K562 (cell line): ENCODE results near the gene RNF145. TPM values are rescaled to one million over a fixed set of nuclear protein-coding genes. Genes with fewer than 3 reads are reported as not detected.

Experiments
- ATAC-seq: fragments of 200-7000 bp; cut with Tn5 transposase; 3 replicates; pipeline ENCODE4 v1.9.1; 2020; ENCODE audit warnings: moderate library complexity
- BruUV-seq: library from RNA; stranded (reverse); fragments of 400-500 nt; replicated peaks from 2 replicates; lab custom pipeline; 2021; lab: Mats Ljungman, UMichigan
- CTCF ChIA-PET: fragments of 300-600 bp; formaldehyde crosslinking; extraction: SDS; loops from one replicate; lab custom pipeline; 2021; ENCODE audit warnings: low intra/inter-chr PET ratio; lab: Yijun Ruan, JAX
- POLR2A ChIA-PET: fragments of 300-600, 350-650 bp; sonication (Branson Sonifier 250); formaldehyde crosslinking; extraction: SDS; loops from one replicate; lab custom pipeline; 2021; ENCODE audit warnings: antibody characterized with exemption, inconsistent platforms; lab: Yijun Ruan, JAX
- DNase-seq, 4 experiments: peaks; one replicate each; pipeline versions ENCODE4 v3.0.0 to v3.0.0-alpha.2; 2011 to 2018; ENCODE audit warnings: low spot score in 3 of 4, mixed read lengths in 3 of 4; ENCODE audit errors: extremely low read depth in 1 of 4
- FAIRE-seq: peaks from 2 replicates; lab custom pipeline; 2011; peaks lifted over from hg19 to GRCh38; lab: Jason Lieb, UNC
- H2AFZ ChIP-seq: 2 replicates; pipeline ENCODE4 v1.6.0; 2011; ENCODE audit warnings: low read depth, low read length, control low read depth, inconsistent platforms
- H3K27ac ChIP-seq: fragments of 200-600 bp; 3 replicates; pipeline ENCODE4 v1.8.0; 2011; ENCODE audit warnings: low read depth, mild to moderate bottlenecking, control low read depth, inconsistent platforms, low read length, moderate library complexity, mixed read lengths; ENCODE audit errors: extremely low read depth
- H3K27me3 ChIP-seq, 2 experiments: fragments of 300-600 bp in 1 of 2; 2 replicates in 1 of 2; 3 replicates in 1 of 2; pipeline versions ENCODE4 v1.6.0 to v1.8.0; 2011; ENCODE audit warnings: inconsistent platforms in 2 of 2, low read length in 2 of 2, mild to moderate bottlenecking in 1 of 2, mixed read lengths in 1 of 2, moderate library complexity in 1 of 2; ENCODE audit not compliant: control insufficient read depth in 2 of 2, insufficient read depth in 2 of 2
- H3K36me3 ChIP-seq: fragments of 300-600 bp; 3 replicates; pipeline ENCODE4 v1.8.0; 2011; ENCODE audit warnings: mild to moderate bottlenecking, low read length, inconsistent platforms; ENCODE audit not compliant: control insufficient read depth, insufficient read depth
- H3K4me1 ChIP-seq, 2 experiments: fragments of 200-600 bp in 1 of 2; replicated peaks in 1 of 2; 2 replicates in 1 of 2; 3 replicates in 1 of 2; pipeline versions ENCODE4 v1.5.1 to v1.8.0; 2011; ENCODE audit warnings: inconsistent platforms in 2 of 2, low read length in 2 of 2, mild to moderate bottlenecking in 1 of 2, mixed read lengths in 1 of 2, moderate library complexity in 1 of 2; ENCODE audit not compliant: control insufficient read depth in 2 of 2, insufficient read depth in 2 of 2
- H3K4me2 ChIP-seq: 2 replicates; pipeline ENCODE4 v1.6.1; 2011; ENCODE audit warnings: low read length, control low read depth, inconsistent platforms, mixed read lengths; ENCODE audit not compliant: insufficient read depth
- H3K4me3 ChIP-seq: fragments of 200-600 bp; sonication (generic), shearing (Covaris generic); 2 replicates; pipeline ENCODE4 v1.5.1; 2016; ENCODE audit warnings: control low read depth, inconsistent platforms
- H3K79me2 ChIP-seq: fragments of 200-600 bp; 3 replicates; pipeline ENCODE4 v1.8.0; 2011; ENCODE audit warnings: low read length, inconsistent platforms; ENCODE audit not compliant: control insufficient read depth, insufficient read depth
- H3K9ac ChIP-seq, 2 experiments: 2 replicates each; pipeline versions ENCODE4 v1.6.0 to v1.6.1; 2011; ENCODE audit warnings: low read depth in 2 of 2, low read length in 2 of 2, control low read depth in 1 of 2, inconsistent platforms in 1 of 2, mild to moderate bottlenecking in 1 of 2, mixed read lengths in 1 of 2; ENCODE audit not compliant: insufficient read depth in 1 of 2
- H3K9me1 ChIP-seq: one replicate; pipeline ENCODE4 v1.6.0; 2011; ENCODE audit warnings: inconsistent platforms, mild to moderate bottlenecking, low read length, moderate library complexity; ENCODE audit not compliant: control insufficient read depth, insufficient read depth
- H3K9me3 ChIP-seq: replicated peaks from 2 replicates; pipeline ENCODE4 v1.5.1; 2011; ENCODE audit warnings: low read depth, low read length, inconsistent platforms; ENCODE audit not compliant: control insufficient read depth, insufficient read depth
- H4K20me1 ChIP-seq: replicated peaks from 2 replicates; pipeline ENCODE4 v1.6.1; 2011; ENCODE audit warnings: low read length, inconsistent platforms, mixed read lengths; ENCODE audit not compliant: control insufficient read depth, insufficient read depth
- DPF2 ChIP-seq: fragments of 450-650 bp; IDR thresholded peaks from 2 replicates; pipeline ENCODE4 v1.6.1; 2016
- ELF2 ChIP-seq: fragments of 250-450 bp; sonication (Bioruptor Pico); IDR thresholded peaks from 2 replicates; pipeline ENCODE4 v1.5.0; 2021; ENCODE audit warnings: mild to moderate bottlenecking
- KDM2B ChIP-seq: fragments of 250-450 bp; sonication (Bioruptor Pico); IDR thresholded peaks from 2 replicates; pipeline ENCODE4 v1.8.0; 2021; ENCODE audit warnings: mild to moderate bottlenecking, moderate library complexity
- MAZ ChIP-seq, 2 experiments: fragments of 450-650 bp in 1 of 2; sonication (generic) in 1 of 2; formaldehyde crosslinking; IDR thresholded peaks in 1 of 2; conservative IDR thresholded peaks in 1 of 2; 2 replicates each; pipeline versions ENCODE4 v1.4.0 to v1.5.0; 2020; ENCODE audit warnings: mild to moderate bottlenecking in 1 of 2, missing genetic modification reagents in 1 of 2
- MECOM ChIP-seq: fragments of 250-450 bp; sonication (Bioruptor Pico); IDR thresholded peaks from 2 replicates; pipeline ENCODE4 v1.8.0; 2022; ENCODE audit warnings: inconsistent platforms
- NFIC ChIP-seq: fragments of 450-650 bp; IDR thresholded peaks from 2 replicates; pipeline ENCODE4 v1.6.1; 2017; ENCODE audit warnings: mild to moderate bottlenecking, inconsistent platforms
- POLR3A ChIP-seq: IDR thresholded peaks from 2 replicates; pipeline ENCODE4 v1.6.1; 2011; ENCODE audit warnings: borderline replicate concordance, mild to moderate bottlenecking, moderate library complexity; ENCODE audit not compliant: insufficient read length, insufficient read depth; ENCODE audit errors: extremely low read depth
- PRMT5 ChIP-seq: sonication (generic); formaldehyde crosslinking; IDR thresholded peaks from 2 replicates; pipeline ENCODE4 v1.5.0; 2020; ENCODE audit warnings: missing genetic modification reagents
- SIRT6 ChIP-seq: IDR thresholded peaks from one replicate; pipeline ENCODE4 v1.6.1; 2012; ENCODE audit warnings: low read depth, mild to moderate bottlenecking, control low read depth, inconsistent platforms, low read length, moderate library complexity
- SIX5 ChIP-seq, 2 experiments: IDR thresholded peaks; 2 replicates each; pipeline ENCODE4 v1.6.1; 2011; ENCODE audit warnings: low read length in 2 of 2, borderline replicate concordance in 1 of 2, low read depth in 1 of 2, mild to moderate bottlenecking in 1 of 2, moderate library complexity in 1 of 2; ENCODE audit not compliant: insufficient read depth in 1 of 2
- ZFP36 ChIP-seq: fragments of 150-350 bp; IDR thresholded peaks from 2 replicates; pipeline ENCODE4 v1.6.1; 2018; ENCODE audit warnings: low read length, low read depth; ENCODE audit not compliant: partially characterized antibody
- ZFX ChIP-seq: sonication (generic); formaldehyde crosslinking; IDR thresholded peaks from 2 replicates; pipeline ENCODE4 v1.8.0; 2022; ENCODE audit warnings: mild to moderate bottlenecking, missing genetic modification reagents, moderate library complexity
- ZNF134 ChIP-seq: fragments of 250-450 bp; sonication (Bioruptor Pico); conservative IDR thresholded peaks from 2 replicates; pipeline ENCODE4 v1.4.0; 2020
- WGBS: fragments of 100-300 bp; shearing (Covaris generic); methylation state at CpG from one replicate; pipeline ENCODE4 v1.1.6; 2016; ENCODE audit warnings: low coverage, mixed read lengths; ENCODE audit not compliant: insufficient coverage; ENCODE audit errors: missing lambda C conversion rate; 5-methylcytosine and 5-hydroxymethylcytosine counted together
- in situ Hi-C: fragments of 300-500 bp; cut with MboI; formaldehyde crosslinking; loops from 4 replicates; pipeline ENCODE4 v1.15.0; 2018; ENCODE audit warnings: inconsistent platforms, mixed read lengths
- intact Hi-C: fragments of 100-400 bp; cut with micrococcal nuclease; formaldehyde crosslinking; loops from 2 replicates; pipeline ENCODE4 v1.14.2; 2022
- polyA plus RNA-seq, 8 experiments: library from polyadenylated mRNA; depleted of rRNA in 4 of 8; stranded (reverse) in 5 of 8; unstranded in 3 of 8; fragments of >200 nt; fragmentation: Nextera tagmentation in 2 of 8; fragmentation: Illumina TruSeq in 1 of 8; extraction: Ambion mirVana in 2 of 8; extraction: Trizol in 1 of 8; gene quantifications; 2 replicates each; pipeline versions ENCODE4 v1.2.1 to v1.2.3, GENCODE V29; 2011 to 2014; ENCODE audit warnings: inconsistent platforms in 1 of 8, missing spikeins in 1 of 8
- total RNA-seq, 7 experiments: library from RNA; depleted of rRNA in 6 of 7; stranded (reverse); fragments of >200 nt in 6 of 7; fragmentation: Illumina TruSeq in 2 of 7; extraction: Trizol in 2 of 7; gene quantifications; 2 replicates each; pipeline versions ENCODE4 v1.2.1 to v1.2.3, GENCODE V29; 2011 to 2021; ENCODE audit warnings: low replicate concordance in 1 of 7
- TF ChIP-seq, protein P1 (sequence below): fragments of 450-650 bp; IDR thresholded peaks from 2 replicates; pipeline ENCODE4 v1.6.1; 2016
- TF ChIP-seq, protein P2 (sequence below): sonication (generic); formaldehyde crosslinking; IDR thresholded peaks from 2 replicates; pipeline ENCODE4 v1.8.0; 2023; ENCODE audit warnings: mild to moderate bottlenecking, missing genetic modification reagents

The RNF145 gene
- total and polyA plus RNA-seq, 9 of the 15 experiments (the other 6 are each of a cell fraction or from before 2014, with no cell fraction given): 13.6 to 40.7 (median 25.4) TPM

DNA sequence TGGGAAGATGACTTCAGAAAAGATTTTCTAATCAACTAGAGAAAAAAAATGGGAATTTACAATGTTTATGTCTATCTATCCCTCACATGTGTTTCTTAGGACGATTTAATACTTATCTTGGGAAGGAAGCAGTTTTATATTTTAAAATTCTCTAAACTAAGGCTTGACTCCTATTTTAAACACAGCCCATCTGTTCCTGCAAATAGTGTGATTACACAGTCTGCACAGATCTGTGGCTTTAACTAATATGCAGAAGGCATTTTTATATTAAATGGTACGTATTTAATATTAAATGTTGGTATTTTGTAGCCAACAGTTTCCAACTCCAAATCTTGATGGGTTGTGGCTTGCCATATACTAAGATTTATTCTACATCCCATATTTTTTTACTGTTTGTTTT lies 56.5 kb downstream of the RNF145 start:
- CTCF ChIA-PET: no interaction called here
- TF ChIP-seq ZNF134 (no peak), SIRT6 (no peak), MAZ (CRISPR knock-in tag; conservative IDR thresholded peaks at IDR 0.05 in 1 of 2, IDR thresholded peaks at IDR 0.05 in 1 of 2) (no peak), DPF2 (no peak), KDM2B (CRISPR knock-in tag) (no peak), ZFX (no peak), SIX5 (IDR thresholded peaks at IDR 0.05; ENCODE audit: borderline replicate concordance in 1 of 2, insufficient read depth in 1 of 2, low read depth in 1 of 2, low read length in 2 of 2) (no peak), ZFP36 (no peak), ELF2 (CRISPR knock-in tag) (no peak), NFIC (no peak), POLR3A (no peak), MECOM (CRISPR knock-in tag) (no peak), PRMT5 (CRISPR knock-in tag) (no peak)
- TF ChIP-seq, protein P1, sequence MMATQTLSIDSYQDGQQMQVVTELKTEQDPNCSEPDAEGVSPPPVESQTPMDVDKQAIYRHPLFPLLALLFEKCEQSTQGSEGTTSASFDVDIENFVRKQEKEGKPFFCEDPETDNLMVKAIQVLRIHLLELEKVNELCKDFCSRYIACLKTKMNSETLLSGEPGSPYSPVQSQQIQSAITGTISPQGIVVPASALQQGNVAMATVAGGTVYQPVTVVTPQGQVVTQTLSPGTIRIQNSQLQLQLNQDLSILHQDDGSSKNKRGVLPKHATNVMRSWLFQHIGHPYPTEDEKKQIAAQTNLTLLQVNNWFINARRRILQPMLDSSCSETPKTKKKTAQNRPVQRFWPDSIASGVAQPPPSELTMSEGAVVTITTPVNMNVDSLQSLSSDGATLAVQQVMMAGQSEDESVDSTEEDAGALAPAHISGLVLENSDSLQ: no peak
- TF ChIP-seq, protein P2, sequence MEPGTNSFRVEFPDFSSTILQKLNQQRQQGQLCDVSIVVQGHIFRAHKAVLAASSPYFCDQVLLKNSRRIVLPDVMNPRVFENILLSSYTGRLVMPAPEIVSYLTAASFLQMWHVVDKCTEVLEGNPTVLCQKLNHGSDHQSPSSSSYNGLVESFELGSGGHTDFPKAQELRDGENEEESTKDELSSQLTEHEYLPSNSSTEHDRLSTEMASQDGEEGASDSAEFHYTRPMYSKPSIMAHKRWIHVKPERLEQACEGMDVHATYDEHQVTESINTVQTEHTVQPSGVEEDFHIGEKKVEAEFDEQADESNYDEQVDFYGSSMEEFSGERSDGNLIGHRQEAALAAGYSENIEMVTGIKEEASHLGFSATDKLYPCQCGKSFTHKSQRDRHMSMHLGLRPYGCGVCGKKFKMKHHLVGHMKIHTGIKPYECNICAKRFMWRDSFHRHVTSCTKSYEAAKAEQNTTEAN (CRISPR knock-in tag): no peak

More for the DNA sequence above, 56.5 kb downstream of the RNF145 start:
- H3K79me2 ChIP-seq: no peaks in the 10 kb centered on the region
- H4K20me1 ChIP-seq: no peaks in the 10 kb centered on the region
- H3K27ac ChIP-seq: no peak overlapping the region
- no peak overlapping the region for H2AFZ ChIP-seq
- BruUV-seq: no TSS peak
- no peak overlapping the region for H3K4me2 ChIP-seq
- ATAC-seq (no peak), FAIRE-seq (no peak), DNase-seq (no peak)
- in situ Hi-C loops (loop anchor here (25.0 kb wide), 1 partner anchor 834 kb away; no protein-coding TSS in a partner anchor), intact Hi-C loops (loop anchor here (1.0 to 10.0 kb wide), 2 partner anchors 163 to 292 kb away; no protein-coding TSS in a partner anchor)
- no peaks in the 10 kb centered on the region for H3K9me3 ChIP-seq
- H3K9ac ChIP-seq: no peak overlapping the region
- H3K27me3 ChIP-seq: no peaks in the 10 kb centered on the region
- H3K4me1 ChIP-seq: no peaks in the 10 kb centered on the region
- no peaks in the 10 kb centered on the region for H3K9me1 ChIP-seq
- WGBS: 21% methylated on average over 2 of the region's 2 CpGs
- H3K36me3 ChIP-seq: peaks cover 25% of the 10 kb centered on the region
- POLR2A ChIA-PET: no interaction called here
- no peak overlapping the region for H3K4me3 ChIP-seq
